ENCODE measurements around the gene ANKMY1. TPM values are rescaled to one million over a fixed set of nuclear protein-coding genes. Genes with fewer than 3 reads are reported as not detected.

The ANKMY1 gene
- total RNA-seq, 2 donors from 2014 or later: 3.7 to 7.9 TPM

GRCh38 chr2:240599141-240599583 lies 41.4 kb upstream of the ANKMY1 start:
- H3K9me3 ChIP-seq: no peaks in the 10 kb centered on the region
- no peak for TF ChIP-seq CTCF (IDR thresholded peaks at IDR 0.05)

GRCh38 chr2:240598311-240598911 lies 40.6 kb upstream of the ANKMY1 start:
- TF ChIP-seq CTCF (IDR thresholded peaks at IDR 0.05): no peak
- no peaks in the 10 kb centered on the region for H3K9me3 ChIP-seq
- no peak overlapping the region for H3K27ac ChIP-seq
- peaks cover 18% of the 10 kb centered on the region for H3K36me3 ChIP-seq
- H3K4me1 ChIP-seq: peaks cover 0 to 36% of the 10 kb centered on the region in 2 donors
- H3K4me3 ChIP-seq: no peak overlapping the region
- no peaks in the 10 kb centered on the region for H3K27me3 ChIP-seq
- no peak for DNase-seq (ENCODE audit: low spot score)

More at GRCh38 chr2:240599141-240599583, 41.4 kb upstream of the ANKMY1 start:
- DNase-seq (ENCODE audit: low spot score): no peak
- no peak overlapping the region for H3K27ac ChIP-seq
- H3K4me1 ChIP-seq: peaks cover 0 to 32% of the 10 kb centered on the region in 2 donors
- no peaks in the 10 kb centered on the region for H3K27me3 ChIP-seq
- H3K36me3 ChIP-seq: peaks cover 18% of the 10 kb centered on the region
- no peak overlapping the region for H3K4me3 ChIP-seq

GRCh38 chr2:240597419-240598181 lies 39.8 kb upstream of the ANKMY1 start:
- Histone ChIP-seq H3K36me3 (peaks cover 18% of the 10 kb centered on the region), H3K4me3 (no peak overlapping the region), H3K27me3 (no peaks in the 10 kb centered on the region), H3K9me3 (no peaks in the 10 kb centered on the region), H3K27ac (no peak overlapping the region), H3K4me1 (peaks cover 0 to 42% of the 10 kb centered on the region in 2 donors)
- no peak for TF ChIP-seq CTCF (IDR thresholded peaks at IDR 0.05)
- no peak for DNase-seq (ENCODE audit: low spot score)

- no peak for TF ChIP-seq CTCF (IDR thresholded peaks at IDR 0.05)
- H3K36me3 ChIP-seq: peaks cover 18% of the 10 kb centered on the region
- H3K27ac ChIP-seq: peak overlapping the region in 1 of 2 donors; percentile 68
- no peak for DNase-seq (ENCODE audit: low spot score)
- H3K9me3 ChIP-seq: no peaks in the 10 kb centered on the region
- peaks cover 0 to 42% of the 10 kb centered on the region in 2 donors for H3K4me1 ChIP-seq
- no peak overlapping the region for H3K4me3 ChIP-seq
- H3K27me3 ChIP-seq: no peaks in the 10 kb centered on the region
Observed at GRCh38 chr2:240597054-240597418, 39.2 kb upstream of the ANKMY1 start.

GRCh38 chr2:240596491-240596931 lies 38.7 kb upstream of the ANKMY1 start:
- H3K27me3 ChIP-seq: no peaks in the 10 kb centered on the region
- no peak for DNase-seq (ENCODE audit: low spot score)
- H3K4me3 ChIP-seq: no peak overlapping the region
- TF ChIP-seq CTCF (IDR thresholded peaks at IDR 0.05): no peak
- peaks cover 0 to 42% of the 10 kb centered on the region in 2 donors for H3K4me1 ChIP-seq
- peak overlapping the region; percentile 64 to 68 for H3K27ac ChIP-seq
- peaks cover 18% of the 10 kb centered on the region for H3K36me3 ChIP-seq
- no peaks in the 10 kb centered on the region for H3K9me3 ChIP-seq
